Muscle of leg (tissue), 11 donors: Measurements from ENCODE around the gene ERC1. TPM values are rescaled to one million over a fixed set of nuclear protein-coding genes. Genes with fewer than 3 reads are reported as not detected.

Source experiments
- DNase-seq: peaks from one replicate; pipeline ENCODE4 v3.0.0; 2013
- H3K27ac ChIP-seq: one replicate; pipeline ENCODE4 v1.5.1; 2013; ENCODE audit warnings: mild to moderate bottlenecking, low read length, control low read depth
- H3K27me3 ChIP-seq: one replicate; pipeline ENCODE4 v1.6.1; 2013; ENCODE audit warnings: low read length; ENCODE audit not compliant: control insufficient read depth, insufficient read depth
- H3K36me3 ChIP-seq: one replicate; pipeline ENCODE4 v1.6.1; 2013; ENCODE audit warnings: low read length; ENCODE audit not compliant: control insufficient read depth, insufficient read depth
- H3K4me1 ChIP-seq: one replicate; pipeline ENCODE4 v1.6.1; 2013; ENCODE audit warnings: low read length; ENCODE audit not compliant: control insufficient read depth, insufficient read depth
- H3K4me3 ChIP-seq: one replicate; pipeline ENCODE4 v1.5.1; 2013; ENCODE audit warnings: low read length, control low read depth
- H3K9me3 ChIP-seq: replicated peaks from 2 replicates; pipeline ENCODE4 v1.6.1; 2013; ENCODE audit warnings: low read depth, low read length; ENCODE audit not compliant: control insufficient read depth
- WGBS: methylation state at CpG from one replicate; pipeline ENCODE4 v1.1.5; 2013; ENCODE audit warnings: missing lambda C conversion rate; ENCODE audit not compliant: insufficient coverage; 5-methylcytosine and 5-hydroxymethylcytosine counted together
- polyA plus RNA-seq, 8 donors: library from polyadenylated mRNA; unstranded; fragments of 120-200 nt; gene quantifications; one replicate each; pipeline versions ENCODE4 v1.2.1 to v1.2.3, GENCODE V29; 2013; ENCODE audit warnings: inconsistent platforms in 1 of 8, low replicate concordance in 1 of 8; ENCODE audit not compliant: insufficient read length in 8 of 8, insufficient read depth in 1 of 8
- total RNA-seq: library from RNA; stranded (reverse); fragments of 120-200 nt; gene quantifications from one replicate; pipeline ENCODE4 v1.2.4, GENCODE V29; 2013

The ERC1 gene
- total and polyA plus RNA-seq, 9 donors: 15.8 to 32.5 (median 25.1) TPM

DNA sequence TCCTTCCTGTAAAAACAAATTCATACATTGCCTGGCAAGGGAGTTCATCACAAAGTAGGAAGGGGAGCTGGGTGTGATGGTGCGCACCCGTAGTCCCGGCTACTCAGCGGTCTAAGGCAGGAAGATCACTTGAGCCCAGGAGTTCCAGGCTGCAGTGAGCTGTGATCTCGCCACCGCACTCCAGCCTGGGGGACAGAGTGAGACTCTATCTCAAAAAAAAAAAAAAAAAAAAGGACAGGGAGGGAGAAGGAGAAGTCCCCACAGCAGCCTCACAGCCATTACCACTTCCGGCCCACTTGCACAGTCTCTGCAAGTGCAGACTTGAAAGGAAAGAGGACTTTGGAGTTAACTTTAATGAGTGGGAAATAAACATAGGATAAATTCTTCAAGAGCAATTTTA, 482.4 kb downstream of the ERC1 start:
- Histone ChIP-seq H3K36me3 (no peaks in the 10 kb centered on the region), H3K9me3 (peaks cover 2% of the 10 kb centered on the region), H3K4me1 (peaks cover 31% of the 10 kb centered on the region), H3K27me3 (no peaks in the 10 kb centered on the region), H3K27ac (peak overlapping the region; percentile 65), H3K4me3 (no peak overlapping the region)
- WGBS: 80% methylated on average over 3 of the region's 7 CpGs
- peak; percentile 46 for DNase-seq

GRCh38 chr12:1474041-1474573, 483.1 kb downstream of the ERC1 start:
- WGBS: 31% methylated on average over 3 of the region's 5 CpGs
- peak; percentile 67 for DNase-seq
- peaks cover 2% of the 10 kb centered on the region for H3K9me3 ChIP-seq
- peak overlapping the region; percentile 78 for H3K27ac ChIP-seq
- H3K4me3 ChIP-seq: no peak overlapping the region
- peaks cover 27% of the 10 kb centered on the region for H3K4me1 ChIP-seq
- H3K36me3 ChIP-seq: no peaks in the 10 kb centered on the region
- H3K27me3 ChIP-seq: no peaks in the 10 kb centered on the region

GRCh38 chr12:1474574-1475153, 483.6 kb downstream of the ERC1 start:
- peak overlapping the region; percentile 78 for H3K27ac ChIP-seq
- peak; percentile 93 for DNase-seq
- WGBS: no CpG with 5 or more reads among the region's 10 CpGs
- no peak overlapping the region for H3K4me3 ChIP-seq
- H3K36me3 ChIP-seq: no peaks in the 10 kb centered on the region
- H3K9me3 ChIP-seq: peaks cover 2% of the 10 kb centered on the region
- peaks cover 22% of the 10 kb centered on the region for H3K4me1 ChIP-seq
- H3K27me3 ChIP-seq: no peaks in the 10 kb centered on the region

DNA sequence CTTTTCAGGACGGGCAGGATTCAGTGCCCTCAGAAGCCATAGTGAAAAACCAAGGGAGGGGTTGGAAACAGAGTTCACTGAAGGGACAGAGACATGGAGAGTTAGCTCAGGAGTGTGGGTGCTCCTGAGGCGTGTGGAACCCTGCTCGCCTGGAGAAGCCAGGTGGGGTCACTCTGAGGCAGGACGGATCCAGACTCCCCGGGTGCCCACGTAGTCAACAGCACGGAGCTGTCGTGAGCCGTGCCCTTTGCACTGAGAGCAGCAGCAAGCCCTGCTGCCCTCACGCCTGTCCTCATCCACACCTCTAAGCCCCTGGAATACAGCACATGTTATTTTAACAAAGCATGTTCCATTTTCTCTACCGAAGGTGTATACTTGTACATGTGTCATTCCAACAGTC, 488.6 kb downstream of the ERC1 start:
- 94% methylated on average over 7 of the region's 11 CpGs for WGBS
- Histone ChIP-seq H3K27ac (no peak overlapping the region), H3K4me3 (no peak overlapping the region), H3K27me3 (no peaks in the 10 kb centered on the region), H3K4me1 (peaks cover 2% of the 10 kb centered on the region), H3K36me3 (no peaks in the 10 kb centered on the region), H3K9me3 (peaks cover 2% of the 10 kb centered on the region)
- no peak for DNase-seq

- H3K27me3 ChIP-seq: no peaks in the 10 kb centered on the region
- H3K4me1 ChIP-seq: no peaks in the 10 kb centered on the region
- 43% methylated on average over 3 of the region's 5 CpGs for WGBS
- H3K36me3 ChIP-seq: no peaks in the 10 kb centered on the region
- H3K27ac ChIP-seq: no peak overlapping the region
- H3K9me3 ChIP-seq: peaks cover 2% of the 10 kb centered on the region
- DNase-seq: no peak
- no peak overlapping the region for H3K4me3 ChIP-seq
Measured at GRCh38 chr12:1481326-1481725, 490.3 kb downstream of the ERC1 start.

- Histone ChIP-seq H3K4me3 (no peak overlapping the region), H3K36me3 (no peaks in the 10 kb centered on the region), H3K4me1 (no peaks in the 10 kb centered on the region), H3K9me3 (peaks cover 2% of the 10 kb centered on the region), H3K27ac (no peak overlapping the region), H3K27me3 (no peaks in the 10 kb centered on the region)
- DNase-seq: no peak
- 72% methylated on average over 7 of the region's 8 CpGs for WGBS
Measured at GRCh38 chr12:1481906-1482305, 490.9 kb downstream of the ERC1 start.

- Histone ChIP-seq H3K36me3 (peaks cover 15% of the 10 kb centered on the region), H3K27ac (no peak overlapping the region), H3K27me3 (no peaks in the 10 kb centered on the region), H3K4me1 (peaks cover 4% of the 10 kb centered on the region), H3K4me3 (no peak overlapping the region), H3K9me3 (no peaks in the 10 kb centered on the region)
- 50% methylated on average over 10 of the region's 13 CpGs for WGBS
- no peak for DNase-seq
Measured at GRCh38 chr12:1488908-1489381, 497.9 kb downstream of the ERC1 start.

GRCh38 chr12:1491983-1492697, 501.1 kb downstream of the ERC1 start:
- Histone ChIP-seq H3K27ac (no peak overlapping the region), H3K4me1 (peaks cover 19% of the 10 kb centered on the region), H3K4me3 (no peak overlapping the region), H3K9me3 (no peaks in the 10 kb centered on the region), H3K27me3 (no peaks in the 10 kb centered on the region), H3K36me3 (peaks cover 15% of the 10 kb centered on the region)
- no peak for DNase-seq
- WGBS: 68% methylated on average over 11 of the region's 16 CpGs

DNA sequence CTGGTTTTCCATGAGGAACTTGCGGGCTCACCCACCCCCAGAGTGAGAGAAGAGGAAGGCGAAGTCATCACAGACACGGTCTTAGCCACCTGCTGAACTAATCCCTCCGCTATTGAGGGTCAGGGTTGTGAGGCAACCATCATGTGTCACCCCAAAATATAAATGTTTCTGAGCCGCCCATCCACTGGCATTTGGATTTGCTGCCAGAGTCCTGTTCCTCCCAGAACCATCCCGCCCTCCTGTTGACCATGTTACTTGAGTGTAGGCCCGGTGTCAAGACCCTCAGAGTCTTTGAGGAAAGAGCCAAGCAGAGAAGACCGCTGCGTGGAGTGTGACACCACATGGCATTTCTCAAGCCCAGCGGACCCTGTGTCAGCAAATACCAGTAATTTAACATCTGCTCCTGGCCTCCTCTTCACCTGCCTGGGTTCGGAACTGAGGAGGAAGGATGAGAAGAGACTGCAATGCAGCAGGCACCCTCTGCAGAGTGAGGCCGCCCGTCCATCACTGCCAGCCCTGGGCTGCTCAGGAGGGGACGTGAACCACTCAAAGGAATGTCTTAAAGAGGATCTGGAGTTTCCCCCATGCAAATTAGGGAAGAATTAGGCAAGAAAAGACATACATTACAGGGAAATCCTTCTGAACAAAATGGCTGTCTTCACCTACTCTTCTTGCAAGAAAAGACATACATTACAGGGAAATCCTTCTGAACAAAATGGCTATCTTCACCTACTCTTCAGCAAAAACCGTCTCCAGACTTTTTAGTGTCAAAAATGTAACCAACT, 502.9 kb downstream of the ERC1 start:
- Histone ChIP-seq H3K27me3 (no peaks in the 10 kb centered on the region), H3K4me1 (peaks cover 24% of the 10 kb centered on the region), H3K27ac (no peak overlapping the region), H3K4me3 (no peak overlapping the region), H3K9me3 (no peaks in the 10 kb centered on the region), H3K36me3 (peaks cover 15% of the 10 kb centered on the region)
- no peak for DNase-seq
- WGBS: 98% methylated on average over 8 of the region's 15 CpGs

- WGBS: 96% methylated on average over 6 of the region's 7 CpGs
- DNase-seq: no peak
- H3K9me3 ChIP-seq: no peaks in the 10 kb centered on the region
- H3K27ac ChIP-seq: no peak overlapping the region
- peaks cover 2% of the 10 kb centered on the region for H3K27me3 ChIP-seq
- H3K36me3 ChIP-seq: peaks cover 13% of the 10 kb centered on the region
- no peak overlapping the region for H3K4me3 ChIP-seq
- peaks cover 25% of the 10 kb centered on the region for H3K4me1 ChIP-seq
Measured at GRCh38 chr12:1494856-1495255, 503.8 kb downstream of the ERC1 start.
